Measurements from ENCODE around the gene NR0B2.
"Not testable (repeated sequence)": the region's sequence is repeated elsewhere in the genome, so short reads cannot be mapped to it uniquely, and the experiment has no call there.

DNA sequence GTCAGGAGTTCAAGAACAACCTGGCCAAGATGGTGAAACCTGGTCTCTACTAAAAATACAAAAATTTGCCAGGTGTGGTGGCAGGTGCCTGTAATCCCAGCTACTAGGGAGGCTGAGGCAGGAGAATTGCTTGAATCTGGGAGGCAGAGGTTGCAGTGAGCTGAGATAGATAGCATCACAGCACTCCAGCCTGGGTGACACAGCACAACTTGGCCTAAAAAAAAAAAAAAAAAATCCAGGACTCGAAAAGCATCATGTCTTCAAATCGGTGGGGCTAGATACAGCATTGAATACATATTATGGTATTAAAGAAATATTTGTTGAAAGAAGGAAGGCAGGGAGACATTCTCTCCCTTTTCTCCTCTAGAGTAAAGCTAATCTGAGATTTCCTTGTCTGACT lies 40.7 kb downstream of the NR0B2 start:
- TF ChIP-seq, protein P1, sequence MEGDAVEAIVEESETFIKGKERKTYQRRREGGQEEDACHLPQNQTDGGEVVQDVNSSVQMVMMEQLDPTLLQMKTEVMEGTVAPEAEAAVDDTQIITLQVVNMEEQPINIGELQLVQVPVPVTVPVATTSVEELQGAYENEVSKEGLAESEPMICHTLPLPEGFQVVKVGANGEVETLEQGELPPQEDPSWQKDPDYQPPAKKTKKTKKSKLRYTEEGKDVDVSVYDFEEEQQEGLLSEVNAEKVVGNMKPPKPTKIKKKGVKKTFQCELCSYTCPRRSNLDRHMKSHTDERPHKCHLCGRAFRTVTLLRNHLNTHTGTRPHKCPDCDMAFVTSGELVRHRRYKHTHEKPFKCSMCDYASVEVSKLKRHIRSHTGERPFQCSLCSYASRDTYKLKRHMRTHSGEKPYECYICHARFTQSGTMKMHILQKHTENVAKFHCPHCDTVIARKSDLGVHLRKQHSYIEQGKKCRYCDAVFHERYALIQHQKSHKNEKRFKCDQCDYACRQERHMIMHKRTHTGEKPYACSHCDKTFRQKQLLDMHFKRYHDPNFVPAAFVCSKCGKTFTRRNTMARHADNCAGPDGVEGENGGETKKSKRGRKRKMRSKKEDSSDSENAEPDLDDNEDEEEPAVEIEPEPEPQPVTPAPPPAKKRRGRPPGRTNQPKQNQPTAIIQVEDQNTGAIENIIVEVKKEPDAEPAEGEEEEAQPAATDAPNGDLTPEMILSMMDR (conservative IDR thresholded peaks at IDR 0.05; ENCODE audit: low read depth, low read length), result not testable (repeated sequence)
- TF ChIP-seq EZH2 (IDR thresholded peaks at IDR 0.05; ENCODE audit: low read length, unreplicated experiment); EZH2phosphoT487 (IDR thresholded peaks at IDR 0.05; ENCODE audit: borderline replicate concordance, low read length): not testable (repeated sequence)
